Stimulated activated naive CD4-positive, alpha-beta T cell treated with Interleukin-2 at 50 U/mL for 16 hours (primary cell): ENCODE data around the gene CASP3.
A peak's percentile ranks its signal among the peaks of the same experiment; 100 is the strongest.
"Not testable (repeated sequence)": the region's sequence is repeated elsewhere in the genome, so short reads cannot be mapped to it uniquely, and the experiment has no call there.

Experiments
- DNase-seq: peaks from one replicate; lab custom pipeline; 2025; lab: John Stamatoyannopoulos, UW

CASP3 gene

GRCh38 chr4:184664445-184665210 is 15.4 kb upstream of the CASP3 start:
- no peak for DNase-seq

- no peak for DNase-seq
Measured at GRCh38 chr4:184662236-184662635, 13.0 kb upstream of the CASP3 start.

- no peak for DNase-seq
Measured at GRCh38 chr4:184660978-184661377, 11.7 kb upstream of the CASP3 start.

GRCh38 chr4:184657820-184658219 is 8.6 kb upstream of the CASP3 start:
- not testable (repeated sequence) for DNase-seq

- DNase-seq = no peak
Measured at GRCh38 chr4:184657144-184657543, 7.9 kb upstream of the CASP3 start.

GRCh38 chr4:184655889-184656869 is 6.9 kb upstream of the CASP3 start:
- DNase-seq = no peak

- no peak for DNase-seq
Measured at GRCh38 chr4:184653650-184654049, 4.4 kb upstream of the CASP3 start.

- not testable (repeated sequence) for DNase-seq
Measured at GRCh38 chr4:184652681-184653080, 3.4 kb upstream of the CASP3 start.

GRCh38 chr4:184651899-184652298 is 2.7 kb upstream of the CASP3 start:
- DNase-seq = no peak

GRCh38 chr4:184649971-184650855 is 966 bp upstream of the CASP3 start:
- DNase-seq = no peak

GRCh38 chr4:184648313-184649025 is 778 bp downstream of the CASP3 start:
- DNase-seq = peak; percentile 30

- DNase-seq = no peak
Measured at GRCh38 chr4:184648054-184648312, 1.3 kb downstream of the CASP3 start.

GRCh38 chr4:184647266-184648053 is 1.8 kb downstream of the CASP3 start:
- DNase-seq = no peak

- DNase-seq = no peak
Measured at GRCh38 chr4:184645904-184646610, 3.2 kb downstream of the CASP3 start.

- no peak for DNase-seq
Measured at GRCh38 chr4:184644553-184645307, 4.5 kb downstream of the CASP3 start.

- no peak for DNase-seq
Measured at GRCh38 chr4:184643731-184644130, 5.5 kb downstream of the CASP3 start.

GRCh38 chr4:184641451-184641850 is 7.8 kb downstream of the CASP3 start:
- DNase-seq = no peak

- DNase-seq = no peak
Measured at GRCh38 chr4:184641022-184641421, 8.2 kb downstream of the CASP3 start.

GRCh38 chr4:184636897-184637296 is 12.3 kb downstream of the CASP3 start:
- DNase-seq = no peak
